ENCODE measurements around the gene SP110. TPM values are rescaled to one million over a fixed set of nuclear protein-coding genes. Genes with fewer than 3 reads are reported as not detected.

Gene SP110
- total RNA-seq, 1 donor from 2014 or later, result 121 TPM

DNA sequence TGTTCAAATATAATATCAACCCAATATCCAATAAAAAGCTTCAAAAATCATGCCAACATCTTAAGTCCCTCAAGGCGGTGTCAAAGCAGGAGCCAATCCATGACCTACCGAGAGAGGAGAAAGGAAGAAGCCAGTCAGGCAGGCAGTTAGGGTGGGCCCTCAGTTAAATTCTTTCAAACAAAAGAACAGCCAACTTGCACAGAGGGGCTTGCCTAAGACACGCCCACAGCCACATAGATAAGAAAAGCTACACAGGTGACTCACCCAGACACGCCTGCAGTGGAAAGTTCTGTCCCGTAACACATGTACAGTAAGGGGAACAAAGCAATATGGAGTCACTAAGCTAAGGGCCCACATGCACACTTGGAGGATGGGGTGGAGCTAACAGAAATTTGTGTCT lies 61.3 kb downstream of the SP110 start:
- no peaks in the 10 kb centered on the region for H3K27me3 Mint-ChIP-seq (ENCODE audit: low read depth)
- intact Hi-C loops (cut with micrococcal nuclease), result no loop called here
- no peak for DNase-seq (ENCODE audit: low spot score)
- peaks cover 13% of the 10 kb centered on the region for H3K4me1 Mint-ChIP-seq (ENCODE audit: low read depth)
- H3K4me3 Mint-ChIP-seq (ENCODE audit: low read depth), result no peak overlapping the region
- peaks cover 1% of the 10 kb centered on the region for H3K36me3 Mint-ChIP-seq (ENCODE audit: low read depth)
- H3K9me3 Mint-ChIP-seq, result no peaks in the 10 kb centered on the region
- H3K27ac Mint-ChIP-seq, result no peak overlapping the region

DNA sequence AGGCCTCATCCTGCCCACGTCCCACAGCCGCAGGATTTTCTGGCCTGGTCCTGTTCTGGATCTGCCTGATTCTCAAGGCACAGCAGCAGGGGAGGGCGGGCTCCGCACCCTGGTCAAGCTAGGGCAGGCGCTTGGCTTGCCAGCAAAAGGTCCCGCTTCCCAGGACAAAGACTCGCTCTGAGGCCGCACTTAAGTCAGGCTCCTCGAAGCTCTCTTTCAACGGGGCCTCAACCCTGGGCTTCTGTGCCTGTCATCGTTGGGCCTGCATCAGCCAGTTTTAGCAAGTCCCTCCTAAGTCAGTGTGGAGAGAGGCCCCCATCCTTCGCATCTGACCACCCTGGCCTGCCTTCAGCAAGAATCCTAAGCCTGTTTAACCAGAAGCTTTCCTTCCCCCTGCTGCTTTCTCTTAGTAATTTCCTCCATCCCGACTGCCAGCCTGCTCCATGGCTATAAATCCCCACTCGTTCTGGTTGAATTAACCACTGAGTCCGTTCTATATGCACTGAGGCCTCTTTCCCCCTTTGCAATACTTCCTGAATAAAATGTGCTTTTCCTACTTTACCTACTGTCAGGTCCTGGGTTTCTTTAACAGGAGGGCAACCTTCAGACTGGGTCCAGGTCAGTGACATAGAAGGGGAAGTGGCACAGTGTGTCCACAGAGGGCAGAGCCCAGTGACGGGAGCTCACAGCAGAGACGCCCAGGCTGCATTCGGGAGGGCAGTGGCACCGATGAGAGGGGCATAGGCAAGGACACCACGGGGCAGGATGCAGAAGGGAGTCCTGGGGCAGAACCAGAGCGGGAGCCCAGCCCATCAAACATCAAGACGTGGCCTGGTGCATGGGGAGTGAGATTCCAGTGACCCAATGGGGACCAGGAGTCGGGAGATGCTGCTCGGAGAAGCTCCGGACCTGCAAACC lies 62.7 kb downstream of the SP110 start:
- Mint-ChIP-seq H3K36me3 (ENCODE audit: low read depth) (no peaks in the 10 kb centered on the region), H3K4me1 (ENCODE audit: low read depth) (peaks cover 13% of the 10 kb centered on the region), H3K9me3 (peaks cover 5% of the 10 kb centered on the region), H3K27me3 (ENCODE audit: low read depth) (no peaks in the 10 kb centered on the region), H3K4me3 (ENCODE audit: low read depth) (no peak overlapping the region), H3K27ac (no peak overlapping the region)
- intact Hi-C loops (cut with micrococcal nuclease), result no loop called here
- no peak for DNase-seq (ENCODE audit: low spot score)

DNA sequence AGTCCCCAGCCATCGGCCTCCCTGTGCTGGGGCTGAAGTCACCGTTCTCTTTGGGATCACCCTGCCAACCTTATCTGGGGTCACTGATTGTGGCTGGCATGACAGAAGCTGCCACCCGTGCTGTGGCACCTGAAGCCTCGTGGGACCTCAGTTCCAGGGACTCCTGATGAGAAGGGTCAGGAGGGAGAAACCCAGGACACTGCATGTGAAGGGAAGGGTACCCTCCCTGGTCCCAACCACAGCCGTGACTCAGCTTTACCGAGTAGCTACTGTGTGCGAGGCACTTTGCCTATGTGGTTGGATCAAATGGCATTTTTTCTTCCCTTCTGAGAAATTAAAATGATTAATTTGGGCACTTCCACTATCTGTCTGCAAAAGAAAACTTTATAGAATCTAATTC lies 64.4 kb downstream of the SP110 start:
- Mint-ChIP-seq H3K4me1 (ENCODE audit: low read depth) (peaks cover 6% of the 10 kb centered on the region), H3K27me3 (ENCODE audit: low read depth) (no peaks in the 10 kb centered on the region), H3K27ac (peak overlapping the region; percentile 64), H3K4me3 (ENCODE audit: low read depth) (no peak overlapping the region), H3K36me3 (ENCODE audit: low read depth) (no peaks in the 10 kb centered on the region), H3K9me3 (peaks cover 9% of the 10 kb centered on the region)
- intact Hi-C loops (cut with micrococcal nuclease), result no loop called here
- no peak for DNase-seq (ENCODE audit: low spot score)

DNA sequence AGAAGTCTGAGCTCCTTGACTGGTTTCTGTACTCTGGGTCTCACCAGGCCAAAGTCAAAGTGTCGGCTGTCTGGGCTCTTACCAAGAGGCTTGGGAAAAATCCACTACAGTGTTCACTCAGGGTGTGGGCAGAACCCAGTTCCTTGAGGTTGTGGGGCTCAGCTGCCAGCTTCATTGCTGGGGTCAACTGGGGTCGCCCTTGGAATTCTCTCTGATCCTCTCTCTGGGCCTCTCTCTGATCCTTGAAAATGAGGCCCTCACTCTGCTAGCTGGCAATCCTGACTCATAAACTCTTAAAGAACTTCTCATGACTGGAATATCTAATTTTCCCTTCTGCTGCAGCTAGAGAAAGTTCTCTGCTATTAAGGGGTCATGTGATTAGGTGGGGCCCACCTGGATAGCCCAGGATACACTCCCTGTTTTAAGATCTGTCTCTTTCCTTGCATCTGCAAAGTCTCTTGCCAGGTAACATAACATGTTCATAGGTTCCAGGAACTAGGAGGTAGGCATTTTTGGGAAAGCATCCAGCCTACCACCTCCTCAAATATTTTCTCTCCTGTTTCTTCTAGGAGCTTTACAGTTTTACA lies 66.3 kb downstream of the SP110 start:
- no peaks in the 10 kb centered on the region for H3K36me3 Mint-ChIP-seq (ENCODE audit: low read depth)
- peaks cover 6% of the 10 kb centered on the region for H3K4me1 Mint-ChIP-seq (ENCODE audit: low read depth)
- H3K4me3 Mint-ChIP-seq (ENCODE audit: low read depth), result no peak overlapping the region
- DNase-seq (ENCODE audit: low spot score), result no peak
- peaks cover 9% of the 10 kb centered on the region for H3K9me3 Mint-ChIP-seq
- intact Hi-C loops (cut with micrococcal nuclease), result no loop called here
- no peaks in the 10 kb centered on the region for H3K27me3 Mint-ChIP-seq (ENCODE audit: low read depth)
- H3K27ac Mint-ChIP-seq, result no peak overlapping the region

DNA sequence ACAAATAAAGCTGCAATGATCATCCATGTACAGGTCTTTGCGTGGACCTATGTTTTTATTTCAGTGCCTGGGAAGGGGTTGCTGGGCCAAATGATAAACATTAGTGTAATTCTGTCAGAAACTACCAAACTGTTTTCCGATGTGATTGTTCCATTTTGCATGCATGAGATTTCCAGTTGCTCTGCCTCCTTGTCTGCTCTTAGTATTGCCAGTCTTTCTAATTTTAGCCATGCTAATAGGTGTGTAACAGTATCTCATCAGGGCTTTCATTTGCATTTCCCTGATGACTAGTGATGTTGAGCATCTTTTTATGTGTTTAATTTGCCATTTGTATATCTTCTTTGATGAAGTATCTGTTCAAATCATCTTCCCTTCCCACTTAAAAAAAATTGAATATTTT lies 67.5 kb downstream of the SP110 start:
- peaks cover 5% of the 10 kb centered on the region for H3K4me1 Mint-ChIP-seq (ENCODE audit: low read depth)
- H3K36me3 Mint-ChIP-seq (ENCODE audit: low read depth), result no peaks in the 10 kb centered on the region
- peaks cover 9% of the 10 kb centered on the region for H3K9me3 Mint-ChIP-seq
- H3K27ac Mint-ChIP-seq, result no peak overlapping the region
- no peaks in the 10 kb centered on the region for H3K27me3 Mint-ChIP-seq (ENCODE audit: low read depth)
- intact Hi-C loops (cut with micrococcal nuclease), result no loop called here
- H3K4me3 Mint-ChIP-seq (ENCODE audit: low read depth), result no peak overlapping the region
- no peak for DNase-seq (ENCODE audit: low spot score)

DNA sequence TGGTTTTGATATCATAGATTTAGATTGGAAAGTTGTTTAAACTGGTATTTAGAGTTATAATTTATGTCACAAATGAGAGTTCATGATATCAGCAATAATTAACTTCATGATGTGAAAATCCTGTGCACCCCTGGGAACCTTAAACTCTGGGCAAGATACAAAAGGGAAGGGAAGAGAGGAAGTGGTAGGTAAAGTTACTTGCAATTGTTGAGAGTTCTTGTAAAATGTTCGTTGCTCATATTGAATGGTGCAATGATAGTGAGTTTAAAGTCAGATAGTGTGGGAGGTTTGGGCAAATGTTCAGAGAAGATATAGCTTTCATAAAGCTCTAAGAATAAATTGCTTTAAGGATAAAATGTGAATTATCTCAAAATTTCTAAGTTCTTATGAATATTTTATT lies 75.4 kb downstream of the SP110 start:
- DNase-seq (ENCODE audit: low spot score), result no peak
- no peak overlapping the region for H3K27ac Mint-ChIP-seq
- peaks cover 14% of the 10 kb centered on the region for H3K9me3 Mint-ChIP-seq
- H3K4me3 Mint-ChIP-seq (ENCODE audit: low read depth), result no peak overlapping the region
- H3K4me1 Mint-ChIP-seq (ENCODE audit: low read depth), result peaks cover 2% of the 10 kb centered on the region
- intact Hi-C loops (cut with micrococcal nuclease), result no loop called here
- H3K36me3 Mint-ChIP-seq (ENCODE audit: low read depth), result no peaks in the 10 kb centered on the region
- no peaks in the 10 kb centered on the region for H3K27me3 Mint-ChIP-seq (ENCODE audit: low read depth)

DNA sequence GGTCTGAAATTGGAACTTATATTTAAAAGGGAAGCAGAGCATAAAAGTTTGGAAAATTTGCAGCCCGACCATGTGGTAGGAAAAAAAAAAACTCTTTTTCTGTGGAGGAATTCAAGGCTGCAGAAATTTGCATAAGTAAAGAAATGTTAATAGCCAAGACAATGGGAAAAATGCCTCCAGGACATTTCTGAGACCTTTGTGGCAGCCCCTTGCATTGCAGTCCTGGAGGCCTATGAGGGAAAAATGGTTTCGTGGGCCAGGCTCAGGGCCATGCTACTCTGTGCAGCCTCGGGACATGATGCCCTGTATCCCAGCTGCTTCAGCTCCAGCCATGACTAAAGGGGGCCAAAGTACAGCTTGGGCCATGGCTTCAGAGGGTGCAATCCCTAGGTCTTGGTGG lies 79.1 kb downstream of the SP110 start:
- intact Hi-C loops (cut with micrococcal nuclease), result no loop called here
- no peaks in the 10 kb centered on the region for H3K4me1 Mint-ChIP-seq (ENCODE audit: low read depth)
- DNase-seq (ENCODE audit: low spot score), result no peak
- no peak overlapping the region for H3K4me3 Mint-ChIP-seq (ENCODE audit: low read depth)
- no peak overlapping the region for H3K27ac Mint-ChIP-seq
- H3K27me3 Mint-ChIP-seq (ENCODE audit: low read depth), result no peaks in the 10 kb centered on the region
- peaks cover 14% of the 10 kb centered on the region for H3K9me3 Mint-ChIP-seq
- H3K36me3 Mint-ChIP-seq (ENCODE audit: low read depth), result no peaks in the 10 kb centered on the region

DNA sequence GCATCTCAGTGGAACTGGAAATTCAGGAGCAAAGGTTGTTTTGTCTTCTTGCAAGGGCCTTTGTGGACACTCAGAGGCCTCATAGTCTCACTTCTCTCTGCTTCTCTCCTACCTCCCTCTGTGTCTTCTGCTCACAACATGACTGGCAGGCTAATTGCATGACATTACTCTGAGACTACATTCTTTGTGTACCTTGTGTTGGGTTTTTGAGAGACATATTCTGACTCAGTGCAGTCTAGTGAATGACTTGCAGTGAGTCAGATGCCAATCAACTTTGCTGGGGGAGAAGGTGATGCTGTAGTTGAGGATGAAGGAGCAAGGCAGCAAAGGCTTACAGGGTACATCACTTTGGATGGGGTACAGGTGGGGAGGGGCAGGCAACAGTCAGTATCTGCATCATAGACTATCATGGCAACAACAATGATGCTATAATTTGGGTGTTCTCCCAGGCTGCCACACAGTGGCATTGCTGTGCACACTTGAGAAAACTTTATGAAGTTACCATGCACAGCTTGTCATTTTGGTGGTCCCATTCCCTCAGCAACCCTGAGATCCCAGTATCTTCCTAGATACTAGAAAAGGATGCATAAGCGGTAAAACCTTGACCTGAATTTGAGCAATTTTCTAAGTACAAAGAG lies 81.8 kb downstream of the SP110 start:
- Mint-ChIP-seq H3K36me3 (ENCODE audit: low read depth) (no peaks in the 10 kb centered on the region), H3K27me3 (ENCODE audit: low read depth) (no peaks in the 10 kb centered on the region), H3K4me3 (ENCODE audit: low read depth) (no peak overlapping the region), H3K9me3 (peaks cover 14% of the 10 kb centered on the region), H3K27ac (no peak overlapping the region), H3K4me1 (ENCODE audit: low read depth) (no peaks in the 10 kb centered on the region)
- no peak for DNase-seq (ENCODE audit: low spot score)
- intact Hi-C loops (cut with micrococcal nuclease), result no loop called here

DNA sequence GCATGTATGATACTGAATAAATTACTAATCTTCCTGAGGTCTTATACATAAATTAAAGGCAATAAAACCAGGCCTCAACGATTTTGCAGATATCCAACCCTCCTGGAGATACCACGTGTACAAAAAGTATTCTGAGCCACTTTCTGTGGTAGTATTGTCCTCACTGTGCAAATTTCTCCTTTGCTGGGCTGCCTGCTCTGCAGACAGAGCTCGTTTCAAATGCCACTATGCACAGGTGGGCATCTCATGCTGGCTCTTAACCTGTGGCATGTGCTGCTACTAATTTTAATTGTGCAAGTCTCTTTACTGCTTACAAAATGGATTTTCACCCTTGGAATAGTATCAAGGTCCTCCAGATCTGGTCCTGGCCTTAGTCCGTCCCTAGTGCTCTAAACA lies 84.7 kb downstream of the SP110 start:
- H3K27ac Mint-ChIP-seq, result no peak overlapping the region
- no peaks in the 10 kb centered on the region for H3K36me3 Mint-ChIP-seq (ENCODE audit: low read depth)
- intact Hi-C loops (cut with micrococcal nuclease), result no loop called here
- H3K4me1 Mint-ChIP-seq (ENCODE audit: low read depth), result no peaks in the 10 kb centered on the region
- no peak overlapping the region for H3K4me3 Mint-ChIP-seq (ENCODE audit: low read depth)
- H3K27me3 Mint-ChIP-seq (ENCODE audit: low read depth), result peaks cover 2% of the 10 kb centered on the region
- DNase-seq (ENCODE audit: low spot score), result no peak
- H3K9me3 Mint-ChIP-seq, result peaks cover 2% of the 10 kb centered on the region

DNA sequence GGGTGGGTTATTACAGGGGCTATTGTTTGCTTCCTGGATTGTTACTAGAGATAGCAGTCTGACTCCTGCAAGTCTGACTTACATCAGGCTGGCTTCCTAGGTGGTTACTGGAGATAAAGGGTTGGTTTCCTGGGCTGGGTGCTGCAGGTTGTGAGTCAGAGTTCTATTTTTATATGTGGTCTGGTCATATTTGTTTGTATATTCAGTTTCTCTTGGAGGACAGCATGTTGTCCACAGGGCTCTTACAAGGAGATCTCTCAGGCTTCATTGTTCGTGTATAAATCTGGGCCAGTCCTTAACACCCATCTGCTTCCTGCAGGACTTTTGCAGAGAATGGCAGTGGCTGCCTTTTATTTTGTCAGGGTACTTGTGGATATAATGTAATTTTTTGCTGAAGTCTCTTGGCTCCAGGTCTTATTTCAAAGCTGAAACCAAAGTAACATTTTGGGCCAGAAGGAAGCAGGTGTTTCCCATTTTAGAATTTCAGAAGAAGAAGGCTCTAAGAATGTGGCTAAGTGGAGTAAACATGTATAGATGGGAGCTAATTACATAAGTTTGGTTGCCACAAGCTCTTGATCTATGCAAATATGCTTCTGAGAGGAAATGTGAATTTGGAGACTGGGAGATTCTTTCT lies 85.2 kb downstream of the SP110 start:
- H3K9me3 Mint-ChIP-seq, result no peaks in the 10 kb centered on the region
- peaks cover 2% of the 10 kb centered on the region for H3K27me3 Mint-ChIP-seq (ENCODE audit: low read depth)
- H3K27ac Mint-ChIP-seq, result no peak overlapping the region
- H3K4me1 Mint-ChIP-seq (ENCODE audit: low read depth), result no peaks in the 10 kb centered on the region
- intact Hi-C loops (cut with micrococcal nuclease), result no loop called here
- H3K36me3 Mint-ChIP-seq (ENCODE audit: low read depth), result no peaks in the 10 kb centered on the region
- H3K4me3 Mint-ChIP-seq (ENCODE audit: low read depth), result no peak overlapping the region
- DNase-seq (ENCODE audit: low spot score), result no peak

DNA sequence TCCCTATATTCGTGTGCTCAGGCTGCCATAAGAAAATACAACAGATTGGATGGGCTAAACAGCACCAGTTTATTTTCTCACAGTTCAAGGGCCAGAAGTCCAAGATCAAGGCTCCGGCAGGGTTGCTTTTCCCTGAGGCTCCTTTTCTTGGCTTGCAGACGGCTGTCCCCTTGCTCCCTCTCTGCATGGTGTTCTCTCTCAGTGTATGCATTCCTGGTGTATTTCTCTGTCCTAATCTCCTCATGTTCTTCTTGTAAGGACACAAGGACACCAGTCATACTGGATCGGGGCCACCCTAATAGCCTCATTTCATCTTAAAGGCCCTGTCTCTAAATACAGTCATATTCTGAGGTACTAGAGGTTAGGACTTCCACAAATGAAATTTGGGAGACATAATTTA lies 88.4 kb downstream of the SP110 start:
- no peaks in the 10 kb centered on the region for H3K36me3 Mint-ChIP-seq (ENCODE audit: low read depth)
- peaks cover 4% of the 10 kb centered on the region for H3K4me1 Mint-ChIP-seq (ENCODE audit: low read depth)
- intact Hi-C loops (cut with micrococcal nuclease), result no loop called here
- no peak for DNase-seq (ENCODE audit: low spot score)
- no peaks in the 10 kb centered on the region for H3K9me3 Mint-ChIP-seq
- no peak overlapping the region for H3K27ac Mint-ChIP-seq
- H3K4me3 Mint-ChIP-seq (ENCODE audit: low read depth), result no peak overlapping the region
- peaks cover 9% of the 10 kb centered on the region for H3K27me3 Mint-ChIP-seq (ENCODE audit: low read depth)

DNA sequence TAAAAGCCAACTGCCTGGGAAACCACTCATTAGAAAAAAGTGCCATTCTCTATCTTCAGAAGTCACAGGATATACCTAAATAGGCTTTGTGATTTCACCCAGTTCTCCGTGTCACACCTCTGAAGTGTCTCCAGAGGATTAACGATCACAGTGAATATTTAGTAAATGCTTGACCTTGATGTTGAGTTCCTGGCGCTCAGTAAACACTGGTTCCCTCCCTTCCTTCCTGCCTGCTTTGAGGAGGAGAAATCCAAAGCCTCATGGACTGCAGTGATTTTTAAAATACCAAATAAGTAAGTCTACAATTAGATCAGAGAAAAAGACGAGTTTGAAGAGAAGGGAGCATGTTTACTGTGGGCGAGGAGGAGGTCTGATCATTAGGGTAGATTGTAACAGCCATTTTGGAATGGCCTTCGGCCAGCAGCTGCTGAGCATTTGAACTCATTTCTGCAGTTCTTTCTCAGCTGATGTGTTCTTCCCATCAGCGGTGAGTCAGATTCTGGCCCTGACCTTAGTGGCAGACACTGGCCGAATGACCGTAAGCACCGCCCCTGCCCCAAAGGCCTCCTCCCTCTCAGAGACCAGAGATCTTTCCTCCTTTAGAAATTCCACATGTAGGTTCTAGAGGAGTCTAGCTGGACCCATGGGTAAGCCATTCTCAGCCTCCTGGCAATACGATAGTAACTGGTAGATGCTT lies 89.0 kb downstream of the SP110 start:
- Mint-ChIP-seq H3K27me3 (ENCODE audit: low read depth) (peaks cover 9% of the 10 kb centered on the region), H3K27ac (no peak overlapping the region), H3K4me3 (ENCODE audit: low read depth) (no peak overlapping the region), H3K36me3 (ENCODE audit: low read depth) (no peaks in the 10 kb centered on the region), H3K9me3 (no peaks in the 10 kb centered on the region), H3K4me1 (ENCODE audit: low read depth) (peaks cover 4% of the 10 kb centered on the region)
- intact Hi-C loops (cut with micrococcal nuclease), result no loop called here
- no peak for DNase-seq (ENCODE audit: low spot score)
